GM23338 (cell line): ENCODE data around the gene PSMB3. TPM values are rescaled to one million over a fixed set of nuclear protein-coding genes. Genes with fewer than 3 reads are reported as not detected.

Experiments used
- ATAC-seq: fragments of 200-7000 bp; cut with Tn5 transposase; 3 replicates; pipeline ENCODE4 v1.9.1; 2020
- DNase-seq: peaks from one replicate; pipeline ENCODE4 v3.0.0-alpha.2; 2015; ENCODE audit warnings: low spot score
- H2AFZ ChIP-seq: fragments of 200-600 bp; sonication (generic); 2 replicates; pipeline ENCODE4 v1.8.0; 2016; ENCODE audit warnings: antibody characterized with exemption, mild to moderate bottlenecking, moderate library complexity
- H3F3A ChIP-seq: fragments of 200-600 bp; sonication (generic); replicated peaks from 2 replicates; pipeline ENCODE4 v1.8.0; 2017; ENCODE audit warnings: antibody characterized with exemption, mixed run types, low read depth
- H3K27ac ChIP-seq: fragments of 200-600 bp; sonication (generic); 2 replicates; pipeline ENCODE4 v1.6.1; 2016; ENCODE audit warnings: low read depth
- H3K27me3 ChIP-seq: fragments of 200-600 bp; sonication (generic); 2 replicates; pipeline ENCODE4 v1.8.0; 2016; ENCODE audit warnings: mild to moderate bottlenecking, mixed run types, moderate library complexity; ENCODE audit not compliant: insufficient read depth
- H3K36me3 ChIP-seq: fragments of 200-600 bp; sonication (generic); 2 replicates; pipeline ENCODE4 v1.8.0; 2016; ENCODE audit warnings: mild to moderate bottlenecking; ENCODE audit not compliant: insufficient read depth
- H3K4me1 ChIP-seq: fragments of 200-600 bp; sonication (generic); 2 replicates; pipeline ENCODE4 v1.8.0; 2016; ENCODE audit warnings: mild to moderate bottlenecking, moderate library complexity; ENCODE audit not compliant: insufficient read depth
- H3K4me2 ChIP-seq: fragments of 200-600 bp; sonication (generic); 2 replicates; pipeline ENCODE4 v1.7.1; 2017; ENCODE audit warnings: mixed run types
- H3K4me3 ChIP-seq: fragments of 200-600 bp; sonication (generic); 2 replicates; pipeline ENCODE4 v1.6.1; 2016; ENCODE audit warnings: mixed run types
- H3K79me2 ChIP-seq: fragments of 200-600 bp; sonication (generic); replicated peaks from 2 replicates; pipeline ENCODE4 v1.8.0; 2017; ENCODE audit warnings: mild to moderate bottlenecking; ENCODE audit not compliant: insufficient read depth
- H3K9me2 ChIP-seq: fragments of 200-600 bp; sonication (generic); 2 replicates; pipeline ENCODE4 v1.8.0; 2017; ENCODE audit not compliant: insufficient read depth
- H4K20me1 ChIP-seq: fragments of 200-600 bp; sonication (generic); replicated peaks from 2 replicates; pipeline ENCODE4 v1.8.0; 2017; ENCODE audit warnings: mild to moderate bottlenecking; ENCODE audit not compliant: insufficient read depth
- H3K27ac Mint-ChIP-seq: 2 replicates; pipeline ENCODE4 v1.8.0; 2020; ENCODE audit warnings: inconsistent platforms, mild to moderate bottlenecking, moderate library complexity, mixed read lengths
- H3K27me3 Mint-ChIP-seq: 3 replicates; pipeline ENCODE4 v1.8.0; 2022; ENCODE audit warnings: low read depth, mild to moderate bottlenecking, moderate library complexity, mixed read lengths, inconsistent platforms; ENCODE audit not compliant: insufficient read depth, poor library complexity
- H3K36me3 Mint-ChIP-seq: 3 replicates; pipeline ENCODE4 v1.8.0; 2021; ENCODE audit warnings: low read depth, mild to moderate bottlenecking, inconsistent platforms, moderate library complexity, mixed read lengths
- H3K4me1 Mint-ChIP-seq: 3 replicates; pipeline ENCODE4 v1.8.0; 2020; ENCODE audit warnings: mild to moderate bottlenecking, inconsistent platforms, mixed read lengths
- H3K4me3 Mint-ChIP-seq: 3 replicates; pipeline ENCODE4 v1.8.0; 2021; ENCODE audit warnings: moderate library complexity, mild to moderate bottlenecking, inconsistent platforms, mixed read lengths
- H3K9me3 Mint-ChIP-seq: 3 replicates; pipeline ENCODE4 v1.8.0; 2020; ENCODE audit warnings: moderate library complexity, mild to moderate bottlenecking, inconsistent platforms, mixed read lengths
- CREB1 ChIP-seq: fragments of 250-450 bp; sonication (Bioruptor Pico); IDR thresholded peaks from 2 replicates; pipeline ENCODE4 v1.5.0; 2020; ENCODE audit warnings: low read depth, mild to moderate bottlenecking, moderate library complexity
- ETS1 ChIP-seq: IDR thresholded peaks from 2 replicates; pipeline ENCODE4 v1.6.1; 2016; ENCODE audit warnings: antibody characterized with exemption
- EZH2 ChIP-seq: fragments of 200-600 bp; sonication (generic); IDR thresholded peaks from one replicate; pipeline ENCODE4 v1.8.0; 2017; ENCODE audit warnings: antibody characterized with exemption, mild to moderate bottlenecking, low read depth; ENCODE audit not compliant: unreplicated experiment
- EZH2phosphoT487 ChIP-seq: fragments of 200-600 bp; sonication (generic); IDR thresholded peaks from one replicate; pipeline ENCODE4 v1.8.1; 2018; ENCODE audit warnings: antibody characterized with exemption; ENCODE audit not compliant: unreplicated experiment
- JUNB ChIP-seq: IDR thresholded peaks from one replicate; pipeline ENCODE4 v1.6.1; 2016; ENCODE audit warnings: antibody characterized with exemption; ENCODE audit not compliant: unreplicated experiment
- NANOG ChIP-seq: IDR thresholded peaks from 2 replicates; pipeline ENCODE4 v1.6.1; 2016; ENCODE audit warnings: antibody characterized with exemption, borderline replicate concordance
- POLR2AphosphoS5 ChIP-seq: IDR thresholded peaks from 2 replicates; pipeline ENCODE4 v1.6.1; 2016; ENCODE audit warnings: antibody characterized with exemption, low read depth
- STAT1 ChIP-seq: IDR thresholded peaks from one replicate; pipeline ENCODE4 v1.6.1; 2016; ENCODE audit warnings: antibody characterized with exemption; ENCODE audit not compliant: unreplicated experiment
- ZNF114 ChIP-seq: fragments of 250-450 bp; sonication (Bioruptor Pico); IDR thresholded peaks from 2 replicates; pipeline ENCODE4 v1.5.0; 2020; ENCODE audit warnings: mild to moderate bottlenecking, moderate library complexity
- ZNF331 ChIP-seq: fragments of 250-450 bp; sonication (Bioruptor Pico); IDR thresholded peaks from 2 replicates; pipeline ENCODE4 v1.5.0; 2020; ENCODE audit warnings: low read depth, mild to moderate bottlenecking, moderate library complexity
- ZNF462 ChIP-seq: fragments of 250-450 bp; sonication (Bioruptor Pico); IDR thresholded peaks from 2 replicates; pipeline ENCODE4 v1.5.0; 2020; ENCODE audit warnings: mild to moderate bottlenecking, moderate library complexity
- polyA plus RNA-seq: library from polyadenylated mRNA; unstranded; fragments of >200 nt; fragmentation: Nextera tagmentation; extraction: Ambion mirVana; gene quantifications from 2 replicates; pipeline ENCODE4 v1.2.1, GENCODE V29; 2016
- total RNA-seq: library from RNA; depleted of rRNA; stranded (reverse); fragments of >200 nt; shearing (Covaris generic); gene quantifications from 2 replicates; pipeline ENCODE4 v1.2.3, GENCODE V29; 2014
- TF ChIP-seq, protein P1 (sequence below): IDR thresholded peaks from one replicate; pipeline ENCODE4 v1.6.1; 2018; ENCODE audit warnings: antibody characterized with exemption; ENCODE audit not compliant: unreplicated experiment
- TF ChIP-seq, protein P2 (sequence below), 2 experiments: fragments of 200-600 bp in 1 of 2; sonication (generic) in 1 of 2; conservative IDR thresholded peaks; 2 replicates each; pipeline versions ENCODE4 v1.5.1 to v1.6.1; 2016 to 2017; ENCODE audit warnings: antibody characterized with exemption in 2 of 2, low read depth in 2 of 2, mild to moderate bottlenecking in 2 of 2, moderate library complexity in 1 of 2

The PSMB3 gene
- total and polyA plus RNA-seq, 2 experiments from 2014 or later = 250 to 523 TPM

- ATAC-seq = no peak
- H3K79me2 ChIP-seq = peaks cover 48% of the 10 kb centered on the region
- H3K27me3 ChIP-seq = peaks cover 16% of the 10 kb centered on the region
- H3F3A ChIP-seq = peaks cover 2% of the 10 kb centered on the region; the same call in 1 of the 2 replicates
- Mint-ChIP-seq H3K4me3 (peak overlapping the region; percentile 97), H3K9me3 (peaks cover 5% of the 10 kb centered on the region), H3K36me3 (peaks cover 15% of the 10 kb centered on the region), H3K27ac (no peak overlapping the region), H3K27me3 (peaks cover 34% of the 10 kb centered on the region), H3K4me1 (peaks cover 22% of the 10 kb centered on the region)
- H3K9me2 ChIP-seq = no peaks in the 10 kb centered on the region
- peak overlapping the region; percentile 66; the same call in 1 of the 2 replicates for H3K27ac ChIP-seq
- H3K4me1 ChIP-seq = peaks cover 34% of the 10 kb centered on the region
- peak; percentile 74 for DNase-seq
- peaks cover 23% of the 10 kb centered on the region for H4K20me1 ChIP-seq
- H3K36me3 ChIP-seq = no peaks in the 10 kb centered on the region
- TF ChIP-seq JUNB (no peak), CREB1 (CRISPR knock-in tag) (no peak), ZNF331 (CRISPR knock-in tag) (no peak), ZNF462 (no peak), ZNF114 (no peak), ETS1 (no peak), STAT1 (no peak), EZH2phosphoT487 (no peak), POLR2AphosphoS5 (no peak), EZH2 (no peak), NANOG (no peak)
- TF ChIP-seq, protein P1, sequence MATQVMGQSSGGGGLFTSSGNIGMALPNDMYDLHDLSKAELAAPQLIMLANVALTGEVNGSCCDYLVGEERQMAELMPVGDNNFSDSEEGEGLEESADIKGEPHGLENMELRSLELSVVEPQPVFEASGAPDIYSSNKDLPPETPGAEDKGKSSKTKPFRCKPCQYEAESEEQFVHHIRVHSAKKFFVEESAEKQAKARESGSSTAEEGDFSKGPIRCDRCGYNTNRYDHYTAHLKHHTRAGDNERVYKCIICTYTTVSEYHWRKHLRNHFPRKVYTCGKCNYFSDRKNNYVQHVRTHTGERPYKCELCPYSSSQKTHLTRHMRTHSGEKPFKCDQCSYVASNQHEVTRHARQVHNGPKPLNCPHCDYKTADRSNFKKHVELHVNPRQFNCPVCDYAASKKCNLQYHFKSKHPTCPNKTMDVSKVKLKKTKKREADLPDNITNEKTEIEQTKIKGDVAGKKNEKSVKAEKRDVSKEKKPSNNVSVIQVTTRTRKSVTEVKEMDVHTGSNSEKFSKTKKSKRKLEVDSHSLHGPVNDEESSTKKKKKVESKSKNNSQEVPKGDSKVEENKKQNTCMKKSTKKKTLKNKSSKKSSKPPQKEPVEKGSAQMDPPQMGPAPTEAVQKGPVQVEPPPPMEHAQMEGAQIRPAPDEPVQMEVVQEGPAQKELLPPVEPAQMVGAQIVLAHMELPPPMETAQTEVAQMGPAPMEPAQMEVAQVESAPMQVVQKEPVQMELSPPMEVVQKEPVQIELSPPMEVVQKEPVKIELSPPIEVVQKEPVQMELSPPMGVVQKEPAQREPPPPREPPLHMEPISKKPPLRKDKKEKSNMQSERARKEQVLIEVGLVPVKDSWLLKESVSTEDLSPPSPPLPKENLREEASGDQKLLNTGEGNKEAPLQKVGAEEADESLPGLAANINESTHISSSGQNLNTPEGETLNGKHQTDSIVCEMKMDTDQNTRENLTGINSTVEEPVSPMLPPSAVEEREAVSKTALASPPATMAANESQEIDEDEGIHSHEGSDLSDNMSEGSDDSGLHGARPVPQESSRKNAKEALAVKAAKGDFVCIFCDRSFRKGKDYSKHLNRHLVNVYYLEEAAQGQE = no peak
- TF ChIP-seq, protein P2, sequence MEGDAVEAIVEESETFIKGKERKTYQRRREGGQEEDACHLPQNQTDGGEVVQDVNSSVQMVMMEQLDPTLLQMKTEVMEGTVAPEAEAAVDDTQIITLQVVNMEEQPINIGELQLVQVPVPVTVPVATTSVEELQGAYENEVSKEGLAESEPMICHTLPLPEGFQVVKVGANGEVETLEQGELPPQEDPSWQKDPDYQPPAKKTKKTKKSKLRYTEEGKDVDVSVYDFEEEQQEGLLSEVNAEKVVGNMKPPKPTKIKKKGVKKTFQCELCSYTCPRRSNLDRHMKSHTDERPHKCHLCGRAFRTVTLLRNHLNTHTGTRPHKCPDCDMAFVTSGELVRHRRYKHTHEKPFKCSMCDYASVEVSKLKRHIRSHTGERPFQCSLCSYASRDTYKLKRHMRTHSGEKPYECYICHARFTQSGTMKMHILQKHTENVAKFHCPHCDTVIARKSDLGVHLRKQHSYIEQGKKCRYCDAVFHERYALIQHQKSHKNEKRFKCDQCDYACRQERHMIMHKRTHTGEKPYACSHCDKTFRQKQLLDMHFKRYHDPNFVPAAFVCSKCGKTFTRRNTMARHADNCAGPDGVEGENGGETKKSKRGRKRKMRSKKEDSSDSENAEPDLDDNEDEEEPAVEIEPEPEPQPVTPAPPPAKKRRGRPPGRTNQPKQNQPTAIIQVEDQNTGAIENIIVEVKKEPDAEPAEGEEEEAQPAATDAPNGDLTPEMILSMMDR (conservative IDR thresholded peaks at IDR 0.05; ENCODE audit: low read depth in 2 of 2) = no peak
- H3K4me3 ChIP-seq = peak overlapping the region; percentile 69
- peak overlapping the region; percentile 72 for H2AFZ ChIP-seq
- H3K4me2 ChIP-seq = peak overlapping the region; percentile 96
These were observed 2.0 kb upstream of the PSMB3 start for GRCh38 chr17:38750312-38751121.
